Stimulated activated CD8-positive, alpha-beta memory T cell treated with anti-CD3 and anti-CD28 coated beads, Interleukin-7, amount 100 ng/mL, for 4 hours (primary cell): ENCODE results near the gene VAV3.

Source experiments
- DNase-seq, 2 donors: peaks; one replicate each; pipeline ENCODE4 v3.0.0-alpha.2; 2020; ENCODE audit warnings: low read depth in 2 of 2

The VAV3 gene

DNA sequence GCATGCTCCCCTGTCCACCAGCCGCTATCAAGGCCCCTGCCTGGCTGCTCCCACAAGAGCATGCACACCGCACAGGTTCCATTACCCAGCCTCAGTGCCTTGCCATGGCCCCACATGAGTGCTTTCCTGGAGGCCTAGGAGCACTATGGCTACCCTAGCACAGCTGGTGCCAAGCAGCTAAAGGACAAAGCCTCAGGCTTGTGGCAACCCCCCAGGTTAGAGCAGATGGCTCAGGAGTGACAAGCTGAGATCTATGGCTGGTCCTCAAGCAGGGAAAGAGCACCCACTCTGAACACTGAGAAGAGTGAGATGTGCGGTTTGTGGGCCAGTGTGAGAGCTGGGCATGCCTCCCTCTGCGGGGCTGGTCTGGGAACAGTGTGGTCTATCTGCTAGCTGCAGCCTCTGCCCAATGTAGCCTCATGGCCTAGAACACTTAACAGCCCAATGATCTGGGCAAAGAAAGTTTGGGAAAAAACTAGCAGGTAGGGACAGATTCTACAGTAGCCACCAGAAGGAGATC lies 129.8 kb downstream of the VAV3 start:
- DNase-seq, result no peak

DNA sequence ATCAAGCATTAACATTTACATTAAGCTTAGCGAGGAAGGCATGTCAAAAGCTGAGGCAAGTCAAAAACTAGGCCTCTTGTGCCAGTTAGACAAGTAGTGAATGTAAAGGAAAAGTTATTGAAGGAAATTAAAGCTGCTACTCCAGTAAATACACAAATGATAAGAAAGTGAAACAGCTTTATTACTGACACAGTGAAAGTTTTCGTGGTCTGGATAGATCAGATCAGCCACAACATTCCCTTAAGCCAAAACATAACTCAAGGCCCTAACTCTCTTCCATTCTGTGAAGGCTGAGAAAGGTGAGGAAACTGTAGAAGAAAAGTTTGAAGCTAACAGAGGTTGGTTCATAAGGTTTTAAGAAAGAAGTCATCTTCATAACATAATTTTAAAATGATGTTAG lies 131.9 kb downstream of the VAV3 start:
- no peak for DNase-seq

GRCh38 chr1:107831921-107832320 lies 133.1 kb downstream of the VAV3 start:
- no peak for DNase-seq

DNA sequence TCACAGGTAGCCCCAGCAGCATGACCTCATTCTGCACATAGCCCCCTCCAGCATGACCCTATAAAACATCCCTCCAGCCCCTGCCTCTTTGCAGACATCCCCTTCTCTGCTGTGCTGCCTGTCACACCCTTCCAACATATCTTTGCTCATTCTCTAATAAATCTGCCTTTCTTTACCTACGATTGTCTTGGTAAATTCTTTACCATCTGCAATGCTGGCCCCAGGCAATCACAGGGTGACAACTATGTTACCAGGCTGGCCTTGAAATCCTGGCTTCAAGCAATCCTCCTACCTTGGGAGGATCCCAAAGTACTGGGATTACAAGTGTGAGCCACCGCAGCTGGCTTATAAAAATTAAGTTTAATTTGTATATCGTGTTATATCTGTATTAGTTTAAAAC lies 134.5 kb downstream of the VAV3 start:
- no peak for DNase-seq

GRCh38 chr1:107830075-107830474 lies 134.9 kb downstream of the VAV3 start:
- DNase-seq, result no peak

DNA sequence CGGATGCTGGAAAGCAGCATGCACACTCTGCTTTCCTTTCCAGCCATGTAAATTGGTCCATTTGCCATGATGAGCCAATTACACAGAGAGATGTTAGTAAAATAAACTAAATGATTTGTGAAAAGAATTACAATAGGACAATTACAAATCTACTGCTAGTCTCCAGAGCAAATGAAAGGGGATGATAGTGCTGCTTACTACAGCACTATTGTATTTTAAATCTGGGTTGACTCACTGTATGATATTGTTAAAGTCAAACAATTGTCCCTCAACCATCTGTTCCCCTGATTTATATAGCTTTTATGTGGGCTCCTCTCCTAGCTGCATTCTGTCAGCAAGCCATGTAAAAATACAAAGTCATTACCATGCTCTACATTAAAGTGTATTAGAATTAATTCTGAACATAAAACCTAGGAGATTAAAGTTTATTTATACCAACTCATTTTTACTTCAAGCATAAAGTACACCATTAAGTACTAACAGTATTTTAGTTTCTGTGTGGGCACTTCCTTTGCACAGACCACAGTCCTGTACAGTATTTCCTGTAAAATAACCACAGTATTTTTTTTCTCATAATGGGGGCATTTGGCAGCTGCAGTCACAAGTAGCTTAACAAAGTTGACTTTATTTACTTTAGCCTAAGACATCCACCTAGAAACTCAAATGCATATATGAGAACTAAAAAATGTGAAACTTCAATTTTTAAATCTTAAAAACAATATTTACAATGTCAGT lies 135.8 kb downstream of the VAV3 start:
- DNase-seq, result no peak

DNA sequence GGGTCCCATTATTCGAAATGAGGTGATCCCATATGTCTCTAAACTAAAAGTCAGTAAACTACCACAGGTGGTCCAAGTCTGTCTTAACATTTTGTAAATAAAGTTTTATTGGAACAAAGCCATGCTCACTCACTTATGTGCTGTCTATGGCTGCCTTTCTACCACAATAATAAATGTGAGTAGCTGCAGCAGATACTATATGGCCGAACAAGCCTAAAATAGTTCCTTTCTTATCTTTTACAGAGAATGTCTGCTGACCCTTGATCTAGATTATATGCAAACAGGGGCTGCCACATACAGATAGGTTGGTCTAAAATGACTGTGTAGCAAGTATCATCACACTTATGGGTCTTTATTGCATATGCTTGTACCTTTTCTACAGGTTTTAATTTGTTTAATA lies 140.0 kb downstream of the VAV3 start:
- no peak for DNase-seq

DNA sequence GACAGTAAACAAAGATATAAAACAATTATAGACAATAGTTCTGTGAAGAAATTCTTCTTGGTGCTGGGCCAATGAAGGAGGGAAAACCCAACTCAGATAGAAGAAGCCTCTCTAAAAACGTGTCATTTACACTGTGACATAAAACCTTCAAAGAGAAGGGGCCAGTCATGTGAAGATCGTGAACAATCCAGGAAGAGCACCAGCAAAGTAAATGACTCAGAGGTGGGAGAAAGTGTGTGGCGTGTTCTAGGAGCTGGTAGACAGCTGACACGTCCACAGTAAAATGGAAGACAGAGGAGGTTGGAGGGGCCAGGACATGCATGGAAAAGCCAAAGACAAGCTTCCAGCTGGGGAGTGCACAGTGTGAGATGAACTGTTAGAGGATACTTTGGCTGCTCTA lies 143.6 kb downstream of the VAV3 start:
- DNase-seq, result no peak

- DNase-seq, result no peak
Observed at GRCh38 chr1:107820801-107821200, 144.2 kb downstream of the VAV3 start.

DNA sequence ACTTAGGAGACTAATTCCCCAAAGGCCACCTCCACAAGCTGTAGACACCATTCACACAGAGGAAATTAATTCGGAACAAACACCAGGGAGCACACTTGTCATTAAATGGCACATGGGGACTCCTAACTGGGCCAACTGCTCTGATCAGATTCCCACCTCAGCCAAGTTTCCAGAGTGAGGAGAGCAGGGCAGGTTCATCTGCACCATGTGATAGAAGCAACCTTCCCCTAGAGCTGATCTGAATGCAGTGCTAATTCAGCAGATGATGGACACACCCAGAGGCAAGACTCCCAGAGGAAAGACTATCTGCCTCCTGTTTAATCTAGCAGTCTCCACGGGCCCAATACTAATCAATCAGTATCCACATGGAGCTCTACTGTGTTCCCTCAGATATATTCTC lies 147.0 kb downstream of the VAV3 start:
- no peak for DNase-seq

GRCh38 chr1:107817206-107817605 lies 147.8 kb downstream of the VAV3 start:
- no peak for DNase-seq

GRCh38 chr1:107810291-107810951 lies 154.6 kb downstream of the VAV3 start:
- DNase-seq, result no peak

- DNase-seq, result no peak
Observed at GRCh38 chr1:107807855-107808254, 157.1 kb downstream of the VAV3 start.

DNA sequence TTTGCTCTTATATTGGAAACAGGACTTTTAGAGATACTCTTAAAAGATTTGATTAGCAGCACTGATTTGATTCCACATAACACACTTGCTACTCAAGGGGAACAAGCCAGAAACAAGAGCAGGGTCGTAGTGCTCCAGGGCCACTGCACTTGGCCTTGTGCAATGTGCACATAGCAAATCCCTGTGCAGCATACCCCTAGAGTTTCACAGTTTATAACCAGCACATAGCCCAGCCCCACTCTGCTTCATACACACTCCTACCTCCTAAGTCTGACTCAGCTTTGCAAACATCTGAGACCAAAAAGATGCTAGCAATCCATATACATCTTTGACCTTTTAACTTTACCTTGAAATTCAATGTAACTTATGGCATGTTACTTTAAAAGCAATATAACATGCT lies 157.6 kb downstream of the VAV3 start:
- no peak for DNase-seq

DNA sequence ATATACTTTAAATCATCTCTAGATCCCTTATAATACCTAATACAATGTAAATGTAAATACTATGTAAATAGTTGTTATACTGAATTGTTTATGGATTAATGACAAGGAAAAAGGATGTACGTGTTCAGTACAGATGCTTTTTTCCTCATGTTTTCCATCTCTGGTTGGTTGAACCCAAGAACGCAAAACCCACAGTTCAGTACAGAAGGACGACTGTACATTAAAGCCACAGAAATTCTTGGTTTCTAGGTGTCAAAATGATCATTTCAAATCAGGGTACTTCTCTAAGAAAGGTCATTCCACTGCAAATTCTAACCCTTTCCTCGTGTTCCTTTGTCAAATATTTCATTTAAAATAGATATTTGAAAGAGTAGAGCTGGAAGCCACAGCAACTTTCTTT lies 158.1 kb downstream of the VAV3 start:
- no peak for DNase-seq

DNA sequence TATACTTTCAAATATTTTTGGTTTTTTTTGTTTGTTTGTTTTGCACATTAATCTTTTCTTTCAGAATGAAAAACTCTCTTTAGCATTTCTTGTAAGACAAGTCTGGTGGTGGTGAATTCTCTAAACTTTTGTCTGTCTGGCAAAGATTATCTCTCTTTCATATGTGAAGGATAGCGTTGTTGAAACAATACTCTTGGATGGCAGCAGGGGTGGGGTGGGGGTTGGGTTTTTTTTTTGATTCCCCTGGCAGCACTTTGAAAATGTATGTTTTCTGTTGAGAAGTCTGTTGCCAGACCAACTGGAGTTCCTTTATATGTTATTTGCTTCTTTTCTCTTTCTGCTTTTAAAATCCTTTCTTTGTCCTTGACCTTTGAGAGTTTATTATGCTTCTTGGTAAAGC lies 160.2 kb downstream of the VAV3 start:
- no peak for DNase-seq

GRCh38 chr1:107804134-107804533 lies 160.8 kb downstream of the VAV3 start:
- no peak for DNase-seq

- no peak for DNase-seq
Observed at GRCh38 chr1:107803579-107803978, 161.4 kb downstream of the VAV3 start.

GRCh38 chr1:107802654-107803053 lies 162.3 kb downstream of the VAV3 start:
- DNase-seq, result no peak

DNA sequence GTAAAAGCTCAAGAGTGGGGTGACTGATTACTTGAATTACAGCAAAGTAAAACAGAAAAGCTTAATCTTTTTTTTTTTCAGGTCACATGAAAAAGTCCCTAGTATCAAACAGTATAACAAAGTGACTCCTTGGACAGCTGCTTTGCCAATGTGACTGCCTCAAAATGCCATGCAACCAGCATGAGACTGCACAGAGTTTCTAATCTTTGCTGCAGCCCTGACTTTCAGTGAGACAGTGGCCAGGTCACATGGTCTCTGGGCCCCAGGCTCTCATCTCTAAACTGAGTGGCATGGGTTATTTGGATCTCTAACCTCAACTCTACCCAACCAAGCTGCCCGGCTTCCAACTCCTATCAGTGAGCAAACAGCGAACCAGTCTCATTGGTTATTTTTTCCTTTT lies 169.0 kb downstream of the VAV3 start:
- DNase-seq, result no peak

DNA sequence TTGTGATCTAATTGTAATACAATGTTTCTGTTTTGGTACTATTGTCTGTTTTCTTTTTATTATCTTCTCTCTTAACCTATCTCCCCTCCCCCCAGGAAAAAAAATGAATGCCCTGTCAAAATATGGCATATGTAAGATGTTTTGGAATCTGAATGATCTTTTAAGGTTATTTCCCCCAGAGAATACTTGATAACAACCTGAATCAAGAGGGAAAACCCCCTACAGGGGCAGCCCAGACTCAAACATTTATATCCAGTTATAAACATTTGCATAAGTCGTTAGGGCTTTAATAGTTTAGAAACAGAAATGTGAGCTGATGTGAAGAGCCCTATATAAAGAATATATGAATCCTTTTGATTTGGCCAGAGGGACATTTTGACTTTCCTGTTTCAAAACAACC lies 169.5 kb downstream of the VAV3 start:
- no peak for DNase-seq

DNA sequence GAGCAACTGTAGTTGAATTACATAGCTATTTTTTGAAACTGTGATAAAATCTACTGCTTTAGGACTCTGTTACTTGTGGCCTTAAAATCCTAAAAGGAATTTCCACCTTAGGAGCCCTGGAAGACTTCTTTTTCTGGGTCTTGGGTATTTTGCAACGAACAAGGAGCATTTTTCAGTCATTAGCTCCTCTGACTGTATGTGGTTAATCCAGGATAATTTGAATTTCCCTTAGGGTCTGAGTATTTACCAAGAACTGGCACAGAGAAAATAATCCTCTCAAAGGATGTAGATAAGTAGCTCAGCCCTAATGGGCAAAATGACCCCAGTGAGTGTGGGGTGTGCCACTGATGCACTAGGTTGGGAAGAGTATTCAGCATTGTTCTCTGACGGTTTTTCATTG lies 170.4 kb downstream of the VAV3 start:
- DNase-seq, result no peak

DNA sequence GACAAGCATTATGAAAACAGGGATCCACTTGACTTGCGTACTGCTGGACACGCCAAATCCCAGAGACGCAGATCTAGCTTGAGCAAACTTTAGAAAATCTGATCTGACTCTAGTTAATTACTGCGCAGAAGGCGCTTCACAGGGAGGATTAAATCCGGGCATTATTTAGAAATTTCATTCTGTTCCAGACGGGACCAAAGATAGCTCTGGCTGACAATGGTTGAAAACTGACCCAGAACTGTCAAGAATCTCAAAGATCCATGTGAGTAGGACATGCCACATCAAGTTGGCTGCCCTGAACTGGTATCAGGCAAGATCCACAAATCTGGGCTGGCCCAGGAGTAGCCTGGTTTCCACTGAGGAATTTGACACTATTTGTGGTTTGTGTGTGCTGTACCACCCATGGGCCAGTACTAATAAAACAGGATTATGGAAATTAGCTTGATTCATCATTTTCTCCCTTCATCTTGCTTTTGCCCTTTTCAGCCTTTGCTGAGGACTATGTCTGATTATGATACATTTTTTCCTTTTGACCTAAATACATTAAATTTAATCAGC lies 171.0 kb downstream of the VAV3 start:
- DNase-seq, result no peak
